DOHH2 (cell line): ENCODE measurements around the gene MYADML2.

Experiments
- H3F3A ChIP-seq: fragments of 200-600 bp; sonication (generic), shearing (Covaris generic); 2 replicates; pipeline ENCODE4 v1.6.0; 2016; ENCODE audit warnings: antibody characterized with exemption, mild to moderate bottlenecking; ENCODE audit not compliant: control insufficient read depth, insufficient read depth
- H3K27ac ChIP-seq: fragments of 200-600 bp; sonication (generic); 2 replicates; pipeline ENCODE4 v1.5.1; 2014; ENCODE audit warnings: low read depth, mild to moderate bottlenecking, low read length, moderate library complexity
- H3K27me3 ChIP-seq: fragments of 200-600 bp; sonication (generic); 2 replicates; pipeline ENCODE4 v1.6.1; 2014; ENCODE audit warnings: mild to moderate bottlenecking, low read length, mixed read lengths; ENCODE audit not compliant: control insufficient read depth
- H3K36me3 ChIP-seq: fragments of 200-600 bp; sonication (generic); 2 replicates; pipeline ENCODE4 v1.6.1; 2014; ENCODE audit warnings: mild to moderate bottlenecking, low read length, moderate library complexity, mixed read lengths; ENCODE audit not compliant: control insufficient read depth
- H3K4me1 ChIP-seq: fragments of 200-600 bp; sonication (generic); 2 replicates; pipeline ENCODE4 v1.6.1; 2014; ENCODE audit warnings: mild to moderate bottlenecking, low read length, mixed read lengths; ENCODE audit not compliant: control insufficient read depth
- H3K4me2 ChIP-seq: fragments of 200-600 bp; sonication (generic); 2 replicates; pipeline ENCODE4 v1.6.0; 2014; ENCODE audit warnings: mild to moderate bottlenecking, low read length, moderate library complexity
- H3K4me3 ChIP-seq: fragments of 200-600 bp; sonication (generic); 2 replicates; pipeline ENCODE4 v1.5.1; 2014; ENCODE audit warnings: mild to moderate bottlenecking, low read length, mixed read lengths
- H3K79me2 ChIP-seq: fragments of 200-600 bp; sonication (generic); 2 replicates; pipeline ENCODE4 v1.6.1; 2014; ENCODE audit warnings: mild to moderate bottlenecking, low read length, mixed read lengths; ENCODE audit not compliant: control insufficient read depth
- H3K9me2 ChIP-seq: fragments of 200-600 bp; sonication (generic); replicated peaks from 2 replicates; pipeline ENCODE4 v1.6.1; 2014; ENCODE audit warnings: mild to moderate bottlenecking, low read length, mixed read lengths; ENCODE audit not compliant: control insufficient read depth
- H3K9me3 ChIP-seq: fragments of 200-600 bp; sonication (generic); 2 replicates; pipeline ENCODE4 v1.6.1; 2014; ENCODE audit warnings: antibody characterized with exemption, low read length, mixed read lengths; ENCODE audit not compliant: control insufficient read depth, insufficient read depth
- H4K20me1 ChIP-seq: fragments of 200-600 bp; sonication (generic); 2 replicates; pipeline ENCODE4 v1.6.0; 2014; ENCODE audit warnings: low read depth, mild to moderate bottlenecking, antibody characterized with exemption, low read length, moderate library complexity; ENCODE audit not compliant: control insufficient read depth, insufficient read depth
- CTCF ChIP-seq: fragments of 200-600 bp; sonication (generic); IDR thresholded peaks from one replicate; pipeline ENCODE4 v1.5.1; 2014; ENCODE audit warnings: antibody characterized with exemption, mild to moderate bottlenecking, low read depth, low read length; ENCODE audit not compliant: poor library complexity, severe bottlenecking
- EZH2phosphoT487 ChIP-seq: fragments of 200-600 bp; sonication (generic); IDR thresholded peaks from 2 replicates; pipeline ENCODE4 v1.6.1; 2017; ENCODE audit warnings: borderline replicate concordance, mild to moderate bottlenecking, antibody characterized with exemption, low read length, moderate library complexity, mixed read lengths

The MYADML2 gene

GRCh38 chr17:81905424-81905875 lies 41.6 kb downstream of the MYADML2 start:
- H3K27ac ChIP-seq = no peak overlapping the region
- peaks cover 51% of the 10 kb centered on the region for H3K36me3 ChIP-seq

GRCh38 chr17:81904600-81905423 lies 42.2 kb downstream of the MYADML2 start:
- Histone ChIP-seq H3K4me2 (no peak overlapping the region), H4K20me1 (peaks cover 4% of the 10 kb centered on the region; the same call in 1 of the 2 replicates), H3K4me1 (peaks cover 5% of the 10 kb centered on the region), H3F3A (no peaks in the 10 kb centered on the region), H3K9me2 (no peaks in the 10 kb centered on the region), H3K27ac (no peak overlapping the region), H3K4me3 (no peak overlapping the region), H3K9me3 (no peaks in the 10 kb centered on the region), H3K79me2 (peaks cover 5% of the 10 kb centered on the region), H3K36me3 (peaks cover 57% of the 10 kb centered on the region), H3K27me3 (peaks cover 2% of the 10 kb centered on the region)
- no peak for TF ChIP-seq CTCF

More at GRCh38 chr17:81905424-81905875, 41.6 kb downstream of the MYADML2 start:
- no peak overlapping the region for H3K4me2 ChIP-seq
- H3K79me2 ChIP-seq = peaks cover 12% of the 10 kb centered on the region
- no peak for TF ChIP-seq CTCF
- TF ChIP-seq EZH2phosphoT487 = no peak
- H4K20me1 ChIP-seq = peaks cover 4% of the 10 kb centered on the region; the same call in 1 of the 2 replicates
- H3F3A ChIP-seq = no peaks in the 10 kb centered on the region
- peaks cover 12% of the 10 kb centered on the region for H3K4me1 ChIP-seq
- no peaks in the 10 kb centered on the region for H3K9me2 ChIP-seq
- H3K4me3 ChIP-seq = no peak overlapping the region
- H3K27me3 ChIP-seq = peaks cover 2% of the 10 kb centered on the region
- no peaks in the 10 kb centered on the region for H3K9me3 ChIP-seq

DNA sequence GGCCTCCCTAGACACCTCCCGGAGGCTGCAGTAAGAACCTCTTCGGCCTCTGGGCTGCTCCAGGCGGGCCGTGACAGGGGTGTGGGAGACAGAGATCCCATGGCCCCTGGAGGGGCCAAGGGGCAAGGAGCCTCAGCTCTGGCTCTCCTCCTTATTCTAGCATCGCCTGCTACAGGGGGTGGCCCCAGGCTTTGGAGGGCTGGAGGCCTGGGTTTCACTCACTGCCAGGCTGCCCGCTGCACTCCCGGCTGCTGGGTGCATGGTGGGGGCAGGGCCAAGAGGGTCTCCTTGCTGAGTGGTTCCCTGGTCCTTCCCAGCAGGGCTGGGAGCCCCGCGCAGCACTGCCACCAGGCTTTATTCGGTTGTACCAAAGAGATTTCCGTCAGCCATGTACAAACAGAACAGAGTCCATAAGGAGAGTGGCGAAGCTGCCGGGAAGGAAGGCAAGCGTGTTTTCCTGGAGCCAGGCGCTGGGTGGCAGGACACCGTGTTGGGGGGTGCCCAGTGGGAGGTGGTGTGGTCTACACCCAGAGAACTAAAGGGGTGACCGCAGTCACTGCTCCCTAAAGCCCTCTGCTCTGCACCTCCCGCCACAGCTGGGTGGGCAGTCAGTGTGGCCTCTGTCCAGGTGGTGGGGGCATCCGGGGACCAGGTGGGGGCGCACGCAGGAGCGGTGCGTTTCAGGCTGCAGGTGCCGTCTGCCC lies 43.0 kb downstream of the MYADML2 start:
- Histone ChIP-seq H3K27me3 (peaks cover 2% of the 10 kb centered on the region), H3K9me3 (no peaks in the 10 kb centered on the region), H3K36me3 (peaks cover 54% of the 10 kb centered on the region), H3K79me2 (no peaks in the 10 kb centered on the region), H3K4me3 (no peak overlapping the region), H3K4me2 (no peak overlapping the region), H3K9me2 (no peaks in the 10 kb centered on the region), H3F3A (no peaks in the 10 kb centered on the region), H3K4me1 (no peaks in the 10 kb centered on the region; the same call in 1 of the 2 replicates), H3K27ac (no peak overlapping the region), H4K20me1 (peaks cover 4% of the 10 kb centered on the region; the same call in 1 of the 2 replicates)
- TF ChIP-seq CTCF (no peak), EZH2phosphoT487 (no peak)
